Omental fat pad (tissue), 4 donors: ENCODE data around the gene LRCH1. TPM values are rescaled to one million over a fixed set of nuclear protein-coding genes. Genes with fewer than 3 reads are reported as not detected.

ENCODE experiments used
- ATAC-seq: fragments of 150-250 bp; one replicate; pipeline ENCODE4 v1.9.1; 2016; ENCODE audit warnings: mild to moderate bottlenecking, moderate library complexity; ENCODE audit not compliant: low FRiP score
- DNase-seq: peaks from one replicate; pipeline ENCODE4 v3.0.0-alpha.2; 2019; ENCODE audit warnings: low spot score
- total RNA-seq, 4 donors: library from RNA; depleted of rRNA; stranded (reverse); fragments of >200 nt; gene quantifications; one replicate each; pipeline ENCODE4 v1.1.0, GENCODE V29; 2016
- TF ChIP-seq, protein P1 (sequence below), 3 donors: fragments of 450-650 bp; IDR thresholded peaks; one replicate each; pipeline ENCODE4 v1.5.1; 2016 to 2017; ENCODE audit warnings: antibody characterized with exemption in 3 of 3, mild to moderate bottlenecking in 3 of 3, moderate library complexity in 2 of 3

The LRCH1 gene
- total RNA-seq, 4 donors from 2014 or later: 9.7 to 43.7 (median 16.5) TPM

DNA sequence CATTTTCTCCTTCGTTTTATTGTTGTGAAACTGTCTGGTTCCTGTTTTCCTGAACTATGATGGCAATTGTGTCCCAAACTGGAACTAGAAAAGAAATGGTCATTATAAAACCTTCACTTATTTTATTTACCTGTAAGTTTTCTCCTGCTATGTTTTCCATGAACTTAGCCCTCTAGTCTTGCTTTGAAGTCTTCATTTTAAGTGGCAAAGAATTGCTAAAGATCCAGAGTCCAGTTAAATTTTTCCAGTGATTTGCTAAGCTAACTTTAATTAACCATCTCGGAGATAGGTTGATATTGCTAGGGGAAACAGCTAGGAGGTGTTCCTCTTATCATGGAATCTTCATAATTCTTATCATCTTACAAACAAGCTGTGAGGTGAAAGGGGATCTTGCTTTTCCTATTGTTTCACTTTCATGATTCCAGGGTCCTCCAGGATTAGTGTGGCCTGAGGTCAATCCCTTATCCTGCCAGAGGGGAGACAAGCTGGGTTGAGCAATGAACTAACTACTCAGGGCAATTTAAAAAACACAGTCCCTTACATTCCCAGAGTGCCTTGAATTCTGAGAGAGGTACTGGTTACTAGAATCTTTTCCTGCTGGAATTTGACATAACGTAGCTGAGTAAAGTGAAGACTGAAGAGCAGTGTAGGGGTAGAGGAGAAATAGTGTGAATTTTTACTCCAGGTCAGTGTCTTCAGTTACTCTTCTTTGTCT, 131.5 kb downstream of the LRCH1 start:
- DNase-seq (no peak), ATAC-seq (no peak)
- TF ChIP-seq, protein P1, sequence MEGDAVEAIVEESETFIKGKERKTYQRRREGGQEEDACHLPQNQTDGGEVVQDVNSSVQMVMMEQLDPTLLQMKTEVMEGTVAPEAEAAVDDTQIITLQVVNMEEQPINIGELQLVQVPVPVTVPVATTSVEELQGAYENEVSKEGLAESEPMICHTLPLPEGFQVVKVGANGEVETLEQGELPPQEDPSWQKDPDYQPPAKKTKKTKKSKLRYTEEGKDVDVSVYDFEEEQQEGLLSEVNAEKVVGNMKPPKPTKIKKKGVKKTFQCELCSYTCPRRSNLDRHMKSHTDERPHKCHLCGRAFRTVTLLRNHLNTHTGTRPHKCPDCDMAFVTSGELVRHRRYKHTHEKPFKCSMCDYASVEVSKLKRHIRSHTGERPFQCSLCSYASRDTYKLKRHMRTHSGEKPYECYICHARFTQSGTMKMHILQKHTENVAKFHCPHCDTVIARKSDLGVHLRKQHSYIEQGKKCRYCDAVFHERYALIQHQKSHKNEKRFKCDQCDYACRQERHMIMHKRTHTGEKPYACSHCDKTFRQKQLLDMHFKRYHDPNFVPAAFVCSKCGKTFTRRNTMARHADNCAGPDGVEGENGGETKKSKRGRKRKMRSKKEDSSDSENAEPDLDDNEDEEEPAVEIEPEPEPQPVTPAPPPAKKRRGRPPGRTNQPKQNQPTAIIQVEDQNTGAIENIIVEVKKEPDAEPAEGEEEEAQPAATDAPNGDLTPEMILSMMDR (IDR thresholded peaks at IDR 0.05): no peak

DNA sequence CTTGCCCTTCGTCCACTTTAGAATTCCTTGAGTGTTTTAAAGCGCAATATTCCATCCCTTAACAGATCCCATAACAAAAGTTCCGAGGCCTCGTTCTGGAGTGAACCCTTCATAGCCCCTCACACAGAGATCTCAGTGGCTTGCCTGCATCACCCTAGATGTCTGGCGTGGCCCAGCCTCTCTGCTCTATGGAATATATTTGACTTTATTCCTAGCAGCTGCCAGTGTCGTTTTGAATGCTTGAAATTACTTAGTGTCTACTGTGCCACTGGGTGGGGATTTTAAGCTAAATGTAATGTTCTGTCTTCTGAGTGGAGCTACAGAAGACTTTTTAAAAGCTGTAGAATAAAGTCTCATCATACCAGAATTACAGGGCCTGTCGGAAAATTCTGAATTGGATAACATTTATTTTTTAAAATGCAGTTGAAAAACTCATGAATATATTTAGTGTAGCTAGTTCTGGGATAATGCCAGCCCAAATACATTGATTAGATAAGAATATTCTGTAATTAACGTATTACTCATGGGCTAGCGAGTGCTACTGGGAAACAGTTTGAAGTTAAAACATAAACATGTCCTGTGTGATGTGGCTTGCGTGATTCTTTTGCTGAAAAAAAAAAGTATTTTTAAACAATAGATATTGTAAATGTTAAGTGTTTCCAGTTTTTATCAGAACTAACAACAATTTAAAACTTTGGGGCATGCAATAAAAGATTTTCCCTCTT, 132.2 kb downstream of the LRCH1 start:
- ATAC-seq (no peak), DNase-seq (no peak)
- TF ChIP-seq, protein P1 (IDR thresholded peaks at IDR 0.05): no peak

DNA sequence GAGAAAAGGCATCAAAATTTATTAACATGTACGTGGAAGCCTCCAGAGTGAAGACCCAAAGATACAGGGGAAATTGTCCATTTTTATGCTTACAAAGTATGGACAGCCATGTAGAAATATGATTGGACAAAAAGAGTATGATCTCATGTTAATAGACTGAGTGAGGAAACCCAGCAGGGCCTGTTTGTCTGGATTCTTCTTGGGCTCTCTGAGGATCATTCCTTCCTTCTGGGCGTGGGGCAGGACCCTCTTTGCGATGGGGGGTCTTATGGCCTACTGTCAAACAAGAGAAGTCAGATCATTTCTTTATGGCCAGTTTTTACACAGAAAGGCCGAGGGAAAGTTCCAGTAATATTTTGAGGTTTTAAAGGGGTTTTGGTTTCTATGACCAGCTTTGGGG, 133.2 kb downstream of the LRCH1 start:
- DNase-seq (no peak), ATAC-seq (no peak)
- TF ChIP-seq, protein P1 (IDR thresholded peaks at IDR 0.05): no peak

DNA sequence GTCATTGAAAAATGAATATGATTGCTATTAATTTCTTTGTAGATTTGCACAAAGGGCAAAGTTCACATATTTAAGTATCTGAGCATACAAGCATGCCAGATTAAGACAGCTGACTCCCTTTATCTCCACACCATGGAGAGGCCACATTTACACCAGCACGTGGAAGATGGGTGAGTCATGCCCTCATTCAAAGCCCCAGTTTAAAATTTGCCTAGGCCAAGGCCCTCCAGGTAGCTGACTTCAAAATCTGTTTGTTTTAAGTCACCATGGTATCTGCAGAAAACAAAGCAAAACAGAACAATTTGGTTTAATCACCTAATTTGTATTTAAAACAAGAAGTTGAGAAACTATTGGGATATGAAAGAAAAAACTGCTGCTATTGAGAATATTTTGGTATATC, 134.8 kb downstream of the LRCH1 start:
- TF ChIP-seq, protein P1 (IDR thresholded peaks at IDR 0.05): no peak
- DNase-seq (no peak), ATAC-seq (no peak)

DNA sequence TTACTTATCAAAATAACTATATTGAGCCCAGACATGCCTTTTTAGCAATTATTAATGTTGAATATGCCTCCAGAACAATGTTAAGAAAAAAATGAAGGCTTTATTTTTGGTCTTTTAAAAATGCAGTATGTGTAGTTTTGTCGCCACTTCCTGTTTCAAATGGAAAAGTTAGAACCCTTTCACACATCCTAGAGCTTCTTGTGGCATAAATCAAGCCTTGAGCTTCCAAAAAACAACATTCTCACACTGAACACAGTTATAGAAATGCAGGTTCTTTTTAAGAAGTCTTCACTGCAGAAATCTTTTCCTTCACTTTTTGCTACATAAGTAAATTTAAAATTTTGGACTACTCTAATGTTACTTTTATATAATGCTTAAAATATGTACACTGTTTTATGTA, 135.3 kb downstream of the LRCH1 start:
- DNase-seq (no peak), ATAC-seq (no peak)
- TF ChIP-seq, protein P1 (IDR thresholded peaks at IDR 0.05): no peak

DNA sequence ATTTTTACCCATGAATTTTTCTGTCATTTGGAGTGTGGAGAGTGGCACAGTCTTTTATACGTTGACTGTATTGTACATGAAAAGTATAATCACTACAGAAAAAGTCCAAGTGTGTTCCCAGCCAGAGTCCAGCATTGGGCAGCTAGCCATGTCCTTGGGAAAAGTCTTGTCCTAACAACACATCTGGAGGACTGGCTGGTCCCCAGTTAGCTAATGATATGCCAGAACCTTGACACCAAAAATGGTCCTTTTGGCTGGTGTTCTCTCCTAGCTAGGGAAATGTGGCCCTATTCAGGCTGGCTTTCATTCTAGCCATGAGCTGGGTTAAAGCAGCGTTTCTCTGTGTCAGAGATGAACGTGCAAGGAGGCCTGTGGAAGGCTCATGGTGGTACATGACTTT, 145.0 kb downstream of the LRCH1 start:
- ATAC-seq (no peak), DNase-seq (no peak)
- TF ChIP-seq, protein P1 (IDR thresholded peaks at IDR 0.05): no peak
